Measurements from ENCODE around the gene CDC45.

CDC45 gene

GRCh38 chr22:19495562-19496323 is 16.0 kb downstream of the CDC45 start:
- DNase-seq (ENCODE audit: low read depth, low spot score), result no peak

GRCh38 chr22:19496324-19496630 is 16.6 kb downstream of the CDC45 start:
- no peak for DNase-seq (ENCODE audit: low read depth, low spot score)

GRCh38 chr22:19497245-19497644 is 17.5 kb downstream of the CDC45 start:
- no peak for DNase-seq (ENCODE audit: low read depth, low spot score)

- no peak for DNase-seq (ENCODE audit: low read depth, low spot score)
These were observed 18.6 kb downstream of the CDC45 start for GRCh38 chr22:19498154-19498865.

- no peak for DNase-seq (ENCODE audit: low read depth, low spot score)
These were observed 19.1 kb downstream of the CDC45 start for GRCh38 chr22:19498866-19499190.

GRCh38 chr22:19499236-19499879 is 19.6 kb downstream of the CDC45 start:
- DNase-seq (ENCODE audit: low read depth, low spot score), result no peak

GRCh38 chr22:19499880-19500242 is 20.1 kb downstream of the CDC45 start:
- no peak for DNase-seq (ENCODE audit: low read depth, low spot score)

GRCh38 chr22:19501897-19502447 is 22.3 kb downstream of the CDC45 start:
- no peak for DNase-seq (ENCODE audit: low read depth, low spot score)

- no peak for DNase-seq (ENCODE audit: low read depth, low spot score)
These were observed 23.6 kb downstream of the CDC45 start for GRCh38 chr22:19503367-19503766.

- no peak for DNase-seq (ENCODE audit: low read depth, low spot score)
These were observed 24.1 kb downstream of the CDC45 start for GRCh38 chr22:19503869-19504268.

- no peak for DNase-seq (ENCODE audit: low read depth, low spot score)
These were observed 25.4 kb downstream of the CDC45 start for GRCh38 chr22:19504900-19505734.

GRCh38 chr22:19505735-19506126 is 26.0 kb downstream of the CDC45 start:
- DNase-seq (ENCODE audit: low read depth, low spot score), result no peak

- no peak for DNase-seq (ENCODE audit: low read depth, low spot score)
These were observed 26.5 kb downstream of the CDC45 start for GRCh38 chr22:19506212-19506611.

GRCh38 chr22:19507534-19507861 is 27.8 kb downstream of the CDC45 start:
- DNase-seq (ENCODE audit: low read depth, low spot score), result no peak

- DNase-seq (ENCODE audit: low read depth, low spot score), result no peak
These were observed 28.5 kb downstream of the CDC45 start for GRCh38 chr22:19508024-19508776.

GRCh38 chr22:19509191-19509590 is 29.5 kb downstream of the CDC45 start:
- no peak for DNase-seq (ENCODE audit: low read depth, low spot score)

GRCh38 chr22:19509923-19510322 is 30.2 kb downstream of the CDC45 start:
- DNase-seq (ENCODE audit: low read depth, low spot score), result no peak

- DNase-seq (ENCODE audit: low read depth, low spot score), result no peak
These were observed 31.2 kb downstream of the CDC45 start for GRCh38 chr22:19510919-19511341.

GRCh38 chr22:19513823-19514222 is 34.1 kb downstream of the CDC45 start:
- DNase-seq (ENCODE audit: low read depth, low spot score), result no peak

GRCh38 chr22:19514831-19515565 is 35.3 kb downstream of the CDC45 start:
- DNase-seq (ENCODE audit: low read depth, low spot score), result no peak
